Mesendoderm (in vitro differentiated cells): Measurements from ENCODE around the gene FBLIM1.
"Not testable (repeated sequence)": the region's sequence is repeated elsewhere in the genome, so short reads cannot be mapped to it uniquely, and the experiment has no call there.

Experiments
- DNase-seq: peaks from one replicate; pipeline ENCODE4 v3.0.0; 2013
- H2AK5ac ChIP-seq: 2 replicates; pipeline ENCODE4 v1.6.1; 2013; ENCODE audit warnings: low read length, inconsistent platforms
- H2BK120ac ChIP-seq: 2 replicates; pipeline ENCODE4 v1.6.1; 2013; ENCODE audit warnings: low read depth, mild to moderate bottlenecking, low read length, moderate library complexity, mixed read lengths
- H2BK15ac ChIP-seq: replicated peaks from 2 replicates; pipeline ENCODE4 v1.6.1; 2013; ENCODE audit warnings: low read depth, mild to moderate bottlenecking, moderate library complexity
- H2BK5ac ChIP-seq: 2 replicates; pipeline ENCODE4 v1.6.1; 2013; ENCODE audit warnings: low read length, inconsistent platforms
- H3K18ac ChIP-seq: 2 replicates; pipeline ENCODE4 v1.6.1; 2013; ENCODE audit warnings: mild to moderate bottlenecking, low read length, mixed read lengths
- H3K23ac ChIP-seq: one replicate; pipeline ENCODE4 v1.6.1; 2013; ENCODE audit warnings: low read length
- H3K27ac ChIP-seq: 2 replicates; pipeline ENCODE4 v1.5.1; 2013; ENCODE audit warnings: low read depth, mild to moderate bottlenecking, inconsistent platforms, low read length, moderate library complexity
- H3K27me3 ChIP-seq: 2 replicates; pipeline ENCODE4 v1.6.1; 2013; ENCODE audit warnings: low read length, control low read depth, mild to moderate bottlenecking, inconsistent platforms; ENCODE audit not compliant: insufficient read depth, poor library complexity
- H3K36me3 ChIP-seq: 2 replicates; pipeline ENCODE4 v1.6.1; 2013; ENCODE audit warnings: low read length, inconsistent platforms; ENCODE audit not compliant: control insufficient read depth, insufficient read depth
- H3K4ac ChIP-seq: one replicate; pipeline ENCODE4 v1.6.1; 2013; ENCODE audit warnings: low read depth, mild to moderate bottlenecking, low read length, moderate library complexity
- H3K4me1 ChIP-seq: 2 replicates; pipeline ENCODE4 v1.6.1; 2013; ENCODE audit warnings: low read depth, low read length, inconsistent platforms; ENCODE audit not compliant: control insufficient read depth
- H3K4me2 ChIP-seq: 2 replicates; pipeline ENCODE4 v1.6.1; 2013; ENCODE audit warnings: low read length
- H3K4me3 ChIP-seq: 2 replicates; pipeline ENCODE4 v1.5.1; 2013; ENCODE audit warnings: mild to moderate bottlenecking, low read length
- H3K56ac ChIP-seq: one replicate; pipeline ENCODE4 v1.6.1; 2013; ENCODE audit warnings: low read length
- H3K79me1 ChIP-seq: 2 replicates; pipeline ENCODE4 v1.6.1; 2013; ENCODE audit warnings: low read length, inconsistent platforms
- H3K79me2 ChIP-seq: 2 replicates; pipeline ENCODE4 v1.6.1; 2013; ENCODE audit warnings: mild to moderate bottlenecking, low read length; ENCODE audit not compliant: control insufficient read depth, insufficient read depth
- H3K9ac ChIP-seq: 2 replicates; pipeline ENCODE4 v1.6.1; 2013; ENCODE audit warnings: low read length, inconsistent platforms
- H4K5ac ChIP-seq: one replicate; pipeline ENCODE4 v1.6.1; 2013; ENCODE audit warnings: low read length
- H4K8ac ChIP-seq: one replicate; pipeline ENCODE4 v1.6.1; 2013; ENCODE audit warnings: low read depth, mild to moderate bottlenecking, control low read depth, low read length, moderate library complexity
- WGBS: extraction: QIAGEN DNeasy Blood & Tissue Kit; methylation state at CpG from one replicate; pipeline ENCODE4 v1.1.7; 2013; ENCODE audit warnings: low lambda C conversion rate, missing lambda C conversion rate; ENCODE audit not compliant: insufficient coverage; ENCODE audit errors: extremely low coverage; 5-methylcytosine and 5-hydroxymethylcytosine counted together

FBLIM1 gene

DNA sequence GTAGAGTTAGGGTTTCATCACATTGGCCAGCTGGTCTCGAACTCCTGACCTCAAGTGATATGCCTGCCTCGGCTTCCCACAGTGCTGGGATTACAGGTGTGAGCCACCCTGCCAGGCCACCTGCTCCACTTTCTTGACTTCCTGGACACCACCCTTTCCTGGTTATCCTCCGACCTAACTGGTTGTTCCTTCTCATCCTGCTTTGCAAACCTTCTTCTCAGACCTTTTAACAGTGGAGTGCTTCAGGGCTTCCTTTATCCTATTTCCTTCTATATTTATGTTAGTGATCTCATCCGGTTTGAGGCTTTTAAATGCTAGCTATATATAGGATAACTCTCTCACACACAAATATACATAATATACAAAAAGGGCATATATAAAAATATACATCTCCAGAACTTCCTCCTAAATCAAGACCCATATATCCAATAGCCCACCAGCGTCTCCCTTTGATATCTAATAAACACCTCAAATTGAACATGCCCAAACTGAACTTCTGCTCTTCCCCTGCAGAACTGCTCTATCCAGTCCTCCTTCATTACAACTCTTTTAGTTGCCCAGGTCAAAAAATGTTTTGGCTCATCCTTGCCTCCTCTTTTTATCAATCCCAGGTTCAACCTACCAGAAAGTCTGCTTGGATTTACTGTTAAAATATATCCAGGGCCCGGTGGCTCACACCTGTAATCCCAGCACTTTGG is 68.4 kb downstream of the FBLIM1 start:
- DNase-seq, result no peak
- no CpG with 5 or more reads among the region's 6 CpGs for WGBS
- Histone ChIP-seq H3K4me3 (no peak overlapping the region), H2BK120ac (no peak overlapping the region), H3K4ac (no peak overlapping the region), H3K23ac (no peak overlapping the region), H3K27ac (no peak overlapping the region), H2BK5ac (no peak overlapping the region), H4K8ac (no peak overlapping the region), H3K79me1 (no peaks in the 10 kb centered on the region), H2BK15ac (no peak overlapping the region), H4K5ac (no peak overlapping the region), H3K18ac (no peak overlapping the region), H3K4me2 (no peak overlapping the region), H3K79me2 (no peaks in the 10 kb centered on the region), H3K27me3 (no peaks in the 10 kb centered on the region), H2AK5ac (no peak overlapping the region), H3K56ac (no peak overlapping the region), H3K9ac (no peak overlapping the region), H3K4me1 (no peaks in the 10 kb centered on the region), H3K36me3 (no peaks in the 10 kb centered on the region)

DNA sequence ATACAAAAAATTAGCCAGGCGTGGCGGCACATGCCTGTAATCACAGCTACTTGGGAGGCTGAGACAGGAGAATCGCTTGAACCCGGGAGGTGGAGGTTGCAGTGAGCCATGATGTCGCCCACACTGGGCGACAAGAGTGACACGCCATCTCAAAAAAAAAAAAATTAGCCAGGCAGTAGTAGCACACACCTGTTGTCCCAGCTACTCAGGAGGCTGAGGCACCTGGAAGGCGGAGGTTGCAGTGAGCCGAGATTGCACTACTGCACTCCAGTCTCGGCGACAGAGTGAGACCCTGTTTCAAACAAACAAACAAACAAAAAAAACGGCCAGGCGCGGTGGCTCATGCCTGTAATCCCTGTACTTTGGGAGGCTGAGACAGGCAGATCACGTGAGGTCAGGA is 69.0 kb downstream of the FBLIM1 start:
- H3K27ac ChIP-seq, H3K18ac ChIP-seq, H4K8ac ChIP-seq, H3K23ac ChIP-seq, H2BK120ac ChIP-seq, H3K27me3 ChIP-seq, H3K9ac ChIP-seq, H2BK15ac ChIP-seq, DNase-seq, H4K5ac ChIP-seq, H3K4me1 ChIP-seq, H3K4me3 ChIP-seq, H3K4ac ChIP-seq, H3K79me2 ChIP-seq, H3K4me2 ChIP-seq, H3K79me1 ChIP-seq, H2BK5ac ChIP-seq, H3K36me3 ChIP-seq, H2AK5ac ChIP-seq, H3K56ac ChIP-seq: not testable (repeated sequence)
- no CpG with 5 or more reads among the region's 15 CpGs for WGBS

DNA sequence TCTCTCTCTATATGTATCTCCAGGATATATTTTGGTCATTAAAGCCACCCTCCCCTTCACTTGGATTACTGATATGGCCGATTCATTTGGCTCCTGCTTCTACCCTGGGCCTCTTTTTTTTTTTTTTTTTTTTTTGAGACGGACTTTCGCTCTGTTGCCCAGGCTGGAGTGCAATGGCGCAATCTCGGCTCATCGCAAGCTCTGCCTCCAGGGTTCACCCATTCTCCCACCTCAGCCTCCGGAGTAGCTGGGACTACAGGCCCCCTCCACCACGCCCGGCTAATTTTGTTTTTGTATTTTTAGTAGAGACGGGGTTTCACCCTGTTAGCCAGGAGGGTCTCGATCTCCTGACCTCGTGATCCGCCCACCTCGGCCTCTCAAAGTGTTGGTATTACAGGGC is 70.3 kb downstream of the FBLIM1 start:
- not testable (repeated sequence) for H3K4ac ChIP-seq
- WGBS, result no CpG with 5 or more reads among the region's 14 CpGs

GRCh38 chr1:15830258-15830657 is 71.7 kb downstream of the FBLIM1 start:
- no CpG with 5 or more reads among the region's 1 CpG for WGBS
- H3K18ac ChIP-seq, result no peak overlapping the region
- no peak overlapping the region for H3K23ac ChIP-seq
- H3K9ac ChIP-seq, result no peak overlapping the region
- no peak for DNase-seq
- H3K4me2 ChIP-seq, result no peak overlapping the region
- no peak overlapping the region for H2BK120ac ChIP-seq
- no peak overlapping the region for H3K4ac ChIP-seq
- H3K27me3 ChIP-seq, result no peaks in the 10 kb centered on the region
- H3K27ac ChIP-seq, result no peak overlapping the region
- no peaks in the 10 kb centered on the region for H3K4me1 ChIP-seq
- no peak overlapping the region for H2AK5ac ChIP-seq
- no peak overlapping the region for H2BK5ac ChIP-seq
- H3K4me3 ChIP-seq, result no peak overlapping the region
- no peaks in the 10 kb centered on the region for H3K79me1 ChIP-seq
- H3K79me2 ChIP-seq, result no peaks in the 10 kb centered on the region
- no peak overlapping the region for H2BK15ac ChIP-seq
- H3K56ac ChIP-seq, result no peak overlapping the region
- H3K36me3 ChIP-seq, result no peaks in the 10 kb centered on the region
- no peak overlapping the region for H4K8ac ChIP-seq
- H4K5ac ChIP-seq, result no peak overlapping the region

More for the DNA sequence above, 70.3 kb downstream of the FBLIM1 start:
- not testable (repeated sequence) for H3K36me3 ChIP-seq, H2AK5ac ChIP-seq, H3K4me2 ChIP-seq, H2BK120ac ChIP-seq, H4K5ac ChIP-seq, H3K23ac ChIP-seq, H3K27ac ChIP-seq, H3K27me3 ChIP-seq, H3K4me1 ChIP-seq, H2BK15ac ChIP-seq, DNase-seq, H4K8ac ChIP-seq, H3K4me3 ChIP-seq, H3K18ac ChIP-seq, H2BK5ac ChIP-seq, H3K9ac ChIP-seq, H3K79me2 ChIP-seq, H3K79me1 ChIP-seq, H3K56ac ChIP-seq

- no peak for DNase-seq
- Histone ChIP-seq H3K56ac (peak overlapping the region; percentile 62), H3K23ac (no peak overlapping the region), H3K4me1 (no peaks in the 10 kb centered on the region), H2AK5ac (no peak overlapping the region), H3K4ac (no peak overlapping the region), H3K27ac (no peak overlapping the region), H3K4me2 (no peak overlapping the region), H3K9ac (no peak overlapping the region), H3K18ac (no peak overlapping the region), H3K27me3 (no peaks in the 10 kb centered on the region), H2BK5ac (no peak overlapping the region), H4K5ac (no peak overlapping the region), H3K79me2 (no peaks in the 10 kb centered on the region), H3K4me3 (no peak overlapping the region), H4K8ac (no peak overlapping the region), H2BK120ac (no peak overlapping the region), H2BK15ac (no peak overlapping the region), H3K36me3 (no peaks in the 10 kb centered on the region), H3K79me1 (no peaks in the 10 kb centered on the region)
- no CpG with 5 or more reads among the region's 24 CpGs for WGBS
These were observed 74.6 kb downstream of the FBLIM1 start for GRCh38 chr1:15833069-15833679.
